ENCODE results near the gene ZP1.

- TF ChIP-seq TAF1 (IDR thresholded peaks at IDR 0.05; ENCODE audit: borderline replicate concordance, low read depth, low read length) (no peak), POLR2A (IDR thresholded peaks at IDR 0.05; ENCODE audit: low read depth, low read length) (no peak), POLR2AphosphoS5 (IDR thresholded peaks at IDR 0.05; ENCODE audit: low read depth, low read length) (no peak)
Measured at GRCh38 chr11:60864856-60865513, 2.4 kb upstream of the ZP1 start.
